ENCODE data around the gene XCL2.

- TF ChIP-seq REST (IDR thresholded peaks at IDR 0.05; ENCODE audit: insufficient read depth in 1 of 2, low read depth in 2 of 2, low read length in 1 of 2) (no peak), TCF7L2 (IDR thresholded peaks at IDR 0.05; ENCODE audit: low read depth, low read length) (no peak), POLR2AphosphoS5 (IDR thresholded peaks at IDR 0.05; ENCODE audit: low read depth, low read length) (no peak)
- TF ChIP-seq, protein P1, sequence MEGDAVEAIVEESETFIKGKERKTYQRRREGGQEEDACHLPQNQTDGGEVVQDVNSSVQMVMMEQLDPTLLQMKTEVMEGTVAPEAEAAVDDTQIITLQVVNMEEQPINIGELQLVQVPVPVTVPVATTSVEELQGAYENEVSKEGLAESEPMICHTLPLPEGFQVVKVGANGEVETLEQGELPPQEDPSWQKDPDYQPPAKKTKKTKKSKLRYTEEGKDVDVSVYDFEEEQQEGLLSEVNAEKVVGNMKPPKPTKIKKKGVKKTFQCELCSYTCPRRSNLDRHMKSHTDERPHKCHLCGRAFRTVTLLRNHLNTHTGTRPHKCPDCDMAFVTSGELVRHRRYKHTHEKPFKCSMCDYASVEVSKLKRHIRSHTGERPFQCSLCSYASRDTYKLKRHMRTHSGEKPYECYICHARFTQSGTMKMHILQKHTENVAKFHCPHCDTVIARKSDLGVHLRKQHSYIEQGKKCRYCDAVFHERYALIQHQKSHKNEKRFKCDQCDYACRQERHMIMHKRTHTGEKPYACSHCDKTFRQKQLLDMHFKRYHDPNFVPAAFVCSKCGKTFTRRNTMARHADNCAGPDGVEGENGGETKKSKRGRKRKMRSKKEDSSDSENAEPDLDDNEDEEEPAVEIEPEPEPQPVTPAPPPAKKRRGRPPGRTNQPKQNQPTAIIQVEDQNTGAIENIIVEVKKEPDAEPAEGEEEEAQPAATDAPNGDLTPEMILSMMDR (IDR thresholded peaks at IDR 0.05): no peak
Measured at GRCh38 chr1:168565825-168566224, 22.0 kb upstream of the XCL2 start.

Data from Panc1 (cell line).